HG03039 (cell line): Measurements from ENCODE around the gene ULK4.
"Not testable (repeated sequence)": the region's sequence is repeated elsewhere in the genome, so short reads cannot be mapped to it uniquely, and the experiment has no call there.

ENCODE experiments used
- ATAC-seq: cut with Tn5 transposase; IDR thresholded peaks from one replicate; pipeline ENCODE4 v1.9.1; 2021; ENCODE audit warnings: mild to moderate bottlenecking, moderate library complexity; ENCODE audit not compliant: unreplicated experiment

ULK4 gene

DNA sequence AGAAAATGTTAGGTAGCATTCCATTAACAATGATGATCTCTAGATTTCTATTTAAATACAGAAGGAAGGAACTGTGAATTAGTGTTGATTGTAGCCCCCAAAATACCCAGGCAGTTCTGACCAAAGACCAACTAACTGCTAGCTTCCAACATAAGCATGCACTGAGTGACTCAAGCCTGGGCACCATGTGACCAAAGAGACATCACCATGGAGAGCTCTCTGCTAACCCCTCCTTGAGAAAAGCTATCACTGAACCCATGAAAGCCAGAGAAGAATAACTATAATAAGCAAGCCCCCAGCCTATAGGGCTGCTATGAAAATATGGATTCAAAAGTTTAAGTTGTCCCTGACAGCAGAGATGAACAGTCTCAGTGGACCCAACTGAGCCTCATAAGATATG is 310.2 kb downstream of the ULK4 start:
- ATAC-seq: no peak

DNA sequence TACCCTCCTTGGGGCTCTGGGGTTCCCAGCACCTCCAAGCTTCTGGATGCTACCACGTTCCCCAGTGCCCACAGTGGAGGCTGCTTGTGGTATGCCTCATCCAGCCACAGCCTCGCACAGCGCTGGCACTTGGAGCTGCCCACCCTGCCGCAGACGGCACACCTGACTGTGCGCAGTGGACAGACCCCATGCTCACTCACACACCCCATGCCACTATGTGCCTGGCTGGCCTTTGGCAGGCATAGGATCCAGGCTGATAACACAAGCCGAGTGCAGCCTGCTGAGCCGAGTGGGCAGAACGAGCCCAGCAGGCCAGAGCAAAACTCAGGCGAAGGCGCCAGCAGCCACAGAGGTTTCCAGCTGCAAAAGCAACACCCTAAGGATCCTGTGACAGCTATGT is 311.5 kb downstream of the ULK4 start:
- no peak for ATAC-seq

DNA sequence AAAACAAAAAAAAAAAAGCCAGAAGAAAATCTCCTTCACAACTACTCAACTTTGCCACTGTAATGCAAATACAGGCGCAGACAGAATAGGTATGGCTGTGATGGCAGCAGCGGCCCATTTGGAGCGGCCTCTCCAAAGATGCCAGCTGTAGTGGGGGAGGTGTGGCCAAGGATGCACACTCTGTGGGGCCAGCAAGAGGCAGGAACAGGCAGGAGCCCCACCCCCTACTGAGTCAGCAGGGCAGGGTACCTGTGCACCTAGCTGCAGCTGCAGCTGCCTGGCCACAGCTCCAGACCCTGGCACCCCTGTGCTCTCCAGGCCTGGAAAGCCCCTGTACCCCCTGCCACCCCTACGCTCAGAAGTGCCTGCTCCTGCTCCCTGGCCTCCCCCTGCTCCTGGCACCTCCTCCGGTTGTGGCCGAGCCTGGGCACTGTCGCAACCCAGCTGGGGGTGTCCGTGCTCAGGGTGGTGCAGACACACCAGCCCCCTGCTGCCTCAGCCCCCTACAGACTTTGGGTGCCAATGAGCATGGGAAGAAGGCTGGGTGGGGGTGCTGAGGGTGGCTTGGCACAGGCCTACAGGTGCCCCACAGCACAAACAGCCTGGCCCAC is 312.7 kb downstream of the ULK4 start:
- no peak for ATAC-seq

DNA sequence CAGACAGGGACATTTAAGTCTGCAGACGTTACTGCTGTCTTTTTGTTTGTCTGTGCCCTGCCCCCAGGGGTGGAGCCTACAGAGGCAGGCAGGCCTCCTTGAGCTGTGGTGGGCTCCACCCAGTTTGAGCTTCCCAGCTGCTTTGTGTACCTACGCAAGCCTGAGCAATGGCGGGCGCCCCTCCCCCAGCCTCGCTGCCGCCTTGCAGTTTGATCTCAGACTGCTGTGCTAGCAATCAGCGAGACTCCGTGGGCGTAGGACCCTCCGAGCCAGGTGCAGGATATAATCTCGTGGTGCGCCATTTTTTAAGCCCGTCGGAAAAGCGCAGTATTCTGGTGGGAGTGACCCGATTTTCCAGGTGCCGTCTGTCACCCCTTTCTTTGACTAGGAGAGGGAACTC is 314.2 kb downstream of the ULK4 start:
- ATAC-seq: not testable (repeated sequence)

DNA sequence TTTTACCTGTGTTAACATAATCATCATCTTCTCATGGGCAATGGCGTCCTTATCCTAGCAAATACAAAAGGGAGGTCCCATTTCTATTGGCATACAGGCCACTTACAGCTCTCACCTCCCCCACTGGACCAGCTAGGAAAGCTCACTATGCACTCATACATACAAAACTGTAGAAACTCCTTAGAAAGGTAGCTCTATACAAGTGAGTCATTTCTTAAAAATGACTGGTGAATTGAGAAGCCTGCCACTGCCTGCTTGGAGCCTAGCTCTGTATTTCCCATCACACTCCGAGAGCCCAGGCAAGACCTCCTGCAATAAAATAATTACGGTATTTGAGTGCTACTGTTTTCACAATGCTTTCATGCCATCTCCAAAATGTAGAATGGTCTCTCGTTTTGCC is 321.8 kb downstream of the ULK4 start:
- no peak for ATAC-seq

DNA sequence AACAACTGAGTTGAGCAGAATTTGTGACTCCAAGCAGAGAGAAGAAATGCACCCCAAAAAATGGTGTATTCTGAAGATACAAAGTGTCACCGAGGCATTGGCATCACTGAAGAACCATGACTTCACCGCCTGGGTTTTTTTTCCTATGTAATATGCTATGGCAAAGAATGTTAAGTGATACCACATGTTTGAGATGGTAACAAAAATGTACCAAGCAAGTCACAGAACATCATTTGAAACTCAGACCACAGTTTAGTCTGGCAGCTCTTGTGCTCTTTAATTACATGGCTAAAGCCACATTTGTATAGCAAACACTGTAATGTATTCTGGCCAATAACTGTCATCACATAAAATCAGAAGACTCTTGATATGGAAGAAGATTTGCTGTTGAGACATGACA is 323.5 kb downstream of the ULK4 start:
- ATAC-seq: no peak

DNA sequence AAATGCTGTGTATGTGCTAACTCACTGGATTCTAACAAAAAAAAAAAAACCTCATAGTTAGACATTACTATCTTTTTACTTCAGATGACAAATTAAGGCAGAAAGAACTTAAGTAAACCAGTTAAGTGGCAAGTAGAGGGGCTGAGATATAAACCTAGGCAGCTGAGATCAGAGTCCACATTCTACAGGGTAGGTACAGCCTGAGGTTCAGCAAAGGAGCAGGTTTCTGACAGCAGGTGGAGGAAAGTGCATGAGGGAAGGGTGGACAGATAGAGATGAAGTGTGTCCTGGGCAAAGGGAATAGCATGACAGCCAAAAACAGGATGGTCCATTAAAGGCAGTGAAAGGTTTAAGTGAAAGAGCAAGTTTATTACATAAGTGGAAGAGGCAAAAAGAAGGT is 329.2 kb downstream of the ULK4 start:
- no peak for ATAC-seq

DNA sequence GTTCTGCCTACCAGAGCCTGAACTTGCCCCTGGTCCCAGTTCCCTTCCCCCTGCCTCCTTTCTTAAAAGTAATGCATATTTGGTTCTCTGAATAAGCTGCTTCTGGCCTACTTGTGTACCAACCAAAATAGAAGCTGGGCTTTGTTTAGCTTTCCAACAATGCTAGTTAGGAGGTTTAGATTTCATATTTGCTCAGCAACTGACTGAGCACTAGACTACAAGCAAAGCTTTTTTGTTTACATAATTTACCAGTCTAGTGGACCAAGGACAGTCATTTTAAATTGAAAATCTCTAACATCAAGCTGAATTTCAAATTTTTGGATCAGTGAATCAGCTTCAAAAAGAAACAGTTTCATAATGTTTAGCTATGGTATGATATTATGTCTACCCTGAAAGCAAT is 331.2 kb downstream of the ULK4 start:
- ATAC-seq: no peak

DNA sequence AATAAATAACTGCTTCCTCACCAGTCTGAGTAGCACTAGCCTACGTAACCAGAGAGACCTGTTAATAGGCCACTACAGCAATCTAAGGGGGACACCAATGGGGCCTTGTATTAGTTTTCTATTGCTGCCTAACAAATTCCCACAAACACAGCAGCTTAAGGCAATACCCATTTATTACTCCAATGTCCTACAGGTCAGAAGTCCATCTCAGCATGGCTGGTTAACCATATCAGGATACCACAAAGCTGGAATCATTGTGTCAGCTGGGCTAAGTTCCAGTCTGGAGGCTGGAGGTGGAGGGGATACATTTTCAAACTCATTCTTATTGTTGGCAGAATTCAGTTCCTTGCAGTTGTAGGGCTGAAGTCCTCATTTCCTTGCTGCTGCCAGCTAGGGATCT is 331.9 kb downstream of the ULK4 start:
- no peak for ATAC-seq

DNA sequence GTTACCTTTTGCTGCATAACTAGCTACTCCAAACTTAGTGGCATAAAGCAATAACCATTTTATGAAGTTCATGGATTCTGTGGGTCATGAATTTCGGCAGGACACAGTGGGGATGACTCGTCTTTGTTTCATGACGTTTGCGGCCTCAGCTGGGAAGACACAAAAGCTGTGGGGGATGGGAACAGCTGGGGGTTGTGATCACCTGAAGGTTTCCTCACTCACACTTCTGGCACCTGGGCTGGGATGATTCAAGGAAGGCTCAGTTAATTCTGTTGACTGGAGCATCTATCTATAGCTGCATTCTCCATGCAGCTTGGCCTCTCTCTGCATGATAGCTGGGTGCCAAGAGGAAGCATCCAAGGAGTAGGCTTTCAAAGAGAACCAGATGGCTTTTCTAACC is 332.8 kb downstream of the ULK4 start:
- no peak for ATAC-seq

DNA sequence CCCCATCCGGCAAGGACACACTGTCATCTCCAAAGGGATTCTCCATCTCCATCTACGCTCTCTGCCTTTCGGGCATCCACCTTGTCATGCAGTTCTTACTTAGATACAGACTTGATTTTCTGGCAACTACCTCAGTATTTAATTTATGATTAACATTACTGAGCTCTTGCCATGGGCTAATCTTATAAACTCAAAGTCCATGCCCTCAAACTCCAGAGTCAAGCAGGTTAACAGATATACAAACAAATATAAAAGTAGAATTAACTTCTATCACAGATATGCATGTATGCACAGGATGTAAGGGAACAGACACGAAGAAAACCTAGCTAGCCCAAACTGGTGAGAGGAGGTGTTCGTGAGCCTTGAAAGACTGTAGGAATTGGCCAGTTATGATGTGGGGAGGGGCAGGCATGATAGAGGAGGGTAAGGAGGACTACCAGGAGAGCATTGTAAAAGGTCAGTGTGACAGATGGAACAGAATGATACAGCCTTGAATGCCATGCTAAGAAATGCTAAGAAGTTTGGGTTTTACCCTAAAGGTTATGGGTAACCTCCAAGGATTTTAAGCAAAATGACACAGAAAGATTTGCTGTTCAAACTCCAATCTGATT is 334.3 kb downstream of the ULK4 start:
- no peak for ATAC-seq

DNA sequence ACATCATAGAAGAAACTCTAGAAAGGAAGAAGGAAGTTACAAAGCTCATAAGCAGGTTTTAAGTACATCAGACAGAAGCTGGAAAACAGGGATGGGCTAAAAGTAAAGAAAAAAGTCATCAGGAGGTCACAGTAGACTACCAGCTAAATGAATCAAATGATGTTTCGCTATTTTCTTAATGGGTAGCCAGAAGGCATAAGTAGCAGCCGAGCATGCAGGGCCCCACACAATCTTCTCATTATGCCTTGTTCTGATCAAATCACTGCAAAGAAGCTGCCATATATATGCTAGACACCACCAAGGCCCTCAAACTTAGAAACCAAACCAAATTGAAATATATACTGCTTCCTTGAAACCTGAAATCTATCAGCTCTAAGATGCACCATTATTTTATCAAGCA is 349.1 kb downstream of the ULK4 start:
- no peak for ATAC-seq

DNA sequence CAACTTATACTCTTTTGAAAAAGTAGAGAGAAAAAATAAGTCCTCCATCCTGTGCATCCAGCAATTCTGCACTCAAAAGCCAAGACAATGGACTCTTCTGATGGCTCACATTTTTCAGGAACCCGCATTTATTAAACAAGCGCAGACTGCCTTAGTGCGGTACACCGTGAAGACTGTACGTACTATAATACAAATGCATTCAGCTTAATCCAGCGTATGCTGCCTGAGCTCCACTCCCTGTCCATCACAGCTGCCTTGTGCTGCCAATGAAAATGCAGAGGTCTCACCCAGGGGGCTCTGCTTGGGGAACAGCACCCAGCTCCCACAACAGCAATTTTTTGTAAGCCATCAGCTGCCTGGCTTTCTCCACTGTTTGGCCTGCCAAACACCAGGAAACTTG is 350.9 kb downstream of the ULK4 start:
- ATAC-seq: no peak

DNA sequence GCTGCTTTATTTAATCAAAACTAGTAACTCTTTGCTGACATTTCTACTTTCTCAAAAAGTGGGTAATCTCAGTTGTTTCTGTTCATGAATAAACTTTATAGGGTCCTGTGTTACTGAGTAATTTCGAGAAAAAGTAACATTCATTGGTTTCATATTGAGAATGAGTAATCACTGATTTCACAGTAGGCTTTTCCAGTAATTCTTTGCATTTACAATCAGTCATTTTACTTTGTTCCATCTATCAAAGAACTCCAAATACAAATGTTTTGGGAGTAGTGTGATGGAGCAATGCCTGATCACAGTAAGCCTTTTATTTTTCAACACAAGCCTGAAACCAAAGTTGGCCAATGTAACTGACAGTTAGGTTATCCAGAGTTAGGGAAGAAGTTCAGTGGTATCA is 353.6 kb downstream of the ULK4 start:
- no peak for ATAC-seq

DNA sequence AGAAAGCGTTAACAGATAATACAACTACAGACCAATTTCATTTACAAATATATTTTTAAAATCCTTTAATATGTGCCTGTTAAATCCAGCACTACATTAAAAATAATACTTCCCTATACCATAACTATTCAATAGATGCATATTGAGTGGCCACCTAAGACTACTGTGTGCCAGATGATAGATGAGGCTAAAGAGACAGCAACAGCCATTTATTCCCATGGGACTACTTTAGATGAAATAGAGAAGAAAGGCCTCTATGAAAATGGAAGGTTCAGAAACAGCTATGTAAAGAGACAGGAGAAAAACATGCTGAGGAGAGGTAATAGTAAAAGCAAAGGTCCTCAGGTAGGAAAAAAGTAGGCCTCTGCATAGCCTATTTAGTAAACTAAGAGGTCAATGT is 358.1 kb downstream of the ULK4 start:
- ATAC-seq: no peak

DNA sequence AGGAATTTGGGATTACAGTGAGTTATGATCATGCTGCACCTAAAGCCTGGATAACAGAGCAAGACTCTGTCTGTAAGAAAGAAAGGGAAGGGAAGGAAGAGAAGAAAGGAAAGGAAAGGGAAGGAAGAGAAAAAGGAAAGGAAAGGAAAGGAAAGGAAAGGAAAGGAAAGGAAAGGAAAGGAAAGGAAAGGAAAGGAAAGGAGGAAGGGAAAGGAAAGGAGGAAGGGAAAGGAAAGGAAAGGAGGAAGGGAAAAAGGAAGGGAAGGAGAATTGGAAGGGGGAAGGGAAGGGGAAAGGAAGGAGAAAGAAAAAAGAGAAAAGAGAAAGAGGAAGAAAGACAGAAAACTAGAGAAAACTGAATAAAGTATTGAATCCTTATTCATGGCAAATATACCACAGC is 359.8 kb downstream of the ULK4 start:
- no peak for ATAC-seq

DNA sequence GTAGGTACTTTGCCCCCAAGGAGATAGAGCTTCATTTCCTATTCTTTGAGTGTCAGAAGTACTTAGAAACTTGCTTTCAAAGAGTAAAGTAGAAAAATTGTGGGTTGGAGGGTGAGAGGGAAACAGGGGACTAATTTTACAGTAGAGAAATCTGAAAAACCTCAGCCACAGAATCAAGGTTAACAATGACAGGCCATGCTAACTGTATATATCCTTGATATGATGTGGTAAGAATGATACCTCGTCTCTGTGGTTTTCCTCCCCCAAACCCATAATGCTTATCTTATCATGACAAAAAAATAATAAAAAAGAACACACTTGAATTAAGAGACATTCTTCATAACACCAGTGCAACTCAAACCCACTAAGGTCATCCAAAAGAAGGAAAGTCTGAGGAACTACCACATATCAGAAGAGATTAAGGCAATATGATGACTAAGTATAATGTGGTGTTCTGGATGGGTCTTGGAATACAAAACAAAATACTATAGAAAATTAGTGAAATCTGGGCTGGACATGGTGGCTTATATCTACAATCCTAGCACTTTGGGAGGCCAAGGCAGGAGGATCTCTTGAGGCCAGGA is 360.4 kb downstream of the ULK4 start:
- ATAC-seq: no peak

DNA sequence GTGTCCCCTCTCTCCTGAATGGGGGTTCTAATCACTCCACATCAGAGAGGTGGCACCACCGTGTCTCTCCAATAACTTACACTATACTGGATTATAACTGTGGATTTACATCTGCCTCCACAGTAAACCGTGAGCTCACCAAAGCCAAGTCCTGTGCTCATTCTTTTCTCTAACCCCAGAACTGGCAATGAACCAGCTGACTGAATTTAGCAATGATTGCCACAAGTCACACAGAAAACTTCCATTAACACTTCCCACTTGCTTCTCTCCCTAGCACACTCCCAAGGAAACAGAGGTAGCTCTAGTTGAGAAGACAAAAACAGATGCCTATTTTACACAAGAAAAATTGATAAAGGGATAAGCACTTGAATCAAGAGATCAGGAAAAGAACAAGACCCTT is 361.3 kb downstream of the ULK4 start:
- ATAC-seq: no peak

DNA sequence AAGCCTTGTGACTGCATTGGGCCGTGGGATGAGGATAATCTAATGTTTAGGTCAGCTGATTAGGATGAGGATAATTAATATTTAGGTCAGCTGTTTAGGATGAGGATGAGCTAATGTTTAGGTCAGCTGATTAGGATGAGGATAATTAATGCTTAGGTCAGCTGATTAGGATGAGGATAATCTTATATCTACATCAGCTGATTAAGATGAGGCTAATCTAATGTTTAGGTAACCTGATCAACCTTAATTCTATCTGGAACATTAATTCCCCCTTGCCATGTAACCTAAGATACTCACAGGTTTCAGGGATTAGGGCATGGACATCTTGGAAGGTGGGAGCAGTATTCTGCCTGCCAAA is 362.8 kb downstream of the ULK4 start:
- ATAC-seq: no peak

DNA sequence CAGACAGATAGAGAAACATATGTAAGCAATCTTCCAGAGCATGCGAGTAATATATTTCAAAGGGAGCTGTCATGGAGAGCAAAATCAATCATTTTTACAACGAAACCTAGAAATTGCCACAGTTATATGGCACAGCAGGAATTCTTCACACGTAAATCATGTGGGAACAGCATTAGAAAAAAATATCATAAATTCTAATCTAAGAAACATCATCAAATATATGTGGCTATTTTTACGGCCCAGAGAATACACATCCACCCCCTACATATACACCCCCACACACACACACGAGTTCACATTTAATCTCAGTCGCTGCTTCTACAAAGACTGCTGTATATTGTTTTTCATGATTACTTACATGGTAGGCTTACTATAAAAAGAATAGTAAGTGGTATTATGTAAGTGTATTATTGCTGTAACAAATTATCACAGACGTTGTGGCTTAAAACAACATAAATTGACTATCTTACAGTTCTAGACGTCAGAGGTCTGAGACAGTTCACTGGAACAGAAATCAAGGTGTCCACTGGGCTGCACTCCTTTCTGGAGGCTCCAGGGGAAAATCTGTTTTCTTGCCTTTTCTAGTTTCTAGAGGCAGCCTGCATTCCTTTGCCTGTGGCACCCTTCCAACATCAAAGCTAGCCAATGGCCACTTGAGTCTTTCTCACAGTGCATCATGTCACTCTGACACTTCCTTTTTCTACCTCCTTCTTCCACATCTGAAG is 363.3 kb downstream of the ULK4 start:
- ATAC-seq: no peak

DNA sequence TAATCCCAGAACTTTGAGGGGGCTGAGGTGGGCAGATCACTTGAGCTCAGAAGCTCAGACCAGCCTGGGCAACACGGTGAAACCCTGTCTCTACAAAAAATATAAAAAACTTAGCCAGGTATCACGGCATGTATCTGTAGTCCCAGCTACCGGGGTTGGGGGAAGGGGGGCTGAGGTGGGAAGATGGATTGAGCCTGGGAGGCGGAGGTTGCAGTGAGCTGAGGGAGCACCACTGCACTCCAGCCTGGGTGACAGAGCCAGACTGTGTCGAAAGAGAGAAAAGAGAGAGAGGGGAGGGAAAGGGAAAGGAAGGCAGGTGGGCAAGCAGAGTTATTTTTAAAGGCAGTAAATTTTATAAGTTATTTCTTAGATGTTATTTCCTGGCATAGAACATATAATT is 368.1 kb downstream of the ULK4 start:
- ATAC-seq: no peak

DNA sequence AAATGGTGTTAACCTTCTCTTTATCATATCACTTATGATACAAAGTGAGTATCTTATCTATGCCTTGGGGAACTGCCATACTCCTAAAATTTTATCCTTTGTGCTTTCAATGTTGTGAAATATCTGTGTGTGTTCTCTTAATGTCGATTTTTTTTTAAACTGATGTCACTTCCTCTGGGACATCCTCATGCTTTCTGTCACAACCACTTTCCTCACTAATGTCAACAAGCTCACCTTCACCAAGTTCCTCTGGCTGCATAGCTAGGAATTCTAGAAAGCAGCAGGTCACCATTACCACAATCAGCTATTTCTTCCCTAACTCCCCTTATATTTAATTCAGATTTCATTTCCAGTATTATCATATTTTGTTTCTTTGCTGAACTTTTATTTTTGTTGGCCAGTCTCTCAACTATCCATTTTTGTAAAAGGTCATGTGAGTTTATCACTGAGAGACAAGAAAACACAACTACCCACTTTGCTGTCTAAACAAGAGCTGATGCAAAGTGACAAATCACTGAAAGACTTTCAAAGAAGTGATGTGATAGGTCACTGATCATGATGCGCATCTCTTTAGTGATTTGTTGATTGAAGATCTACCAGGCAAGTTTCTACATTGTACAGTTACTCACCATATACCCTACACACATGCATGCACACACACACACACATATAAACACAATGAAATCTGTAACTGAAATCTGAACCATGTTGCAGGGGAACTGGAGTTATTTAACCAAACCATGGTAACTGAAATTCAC is 369.0 kb downstream of the ULK4 start:
- ATAC-seq: no peak
